Duodenal mucosa (tissue), 2 donors: Measurements from ENCODE around the gene ZDHHC18.

Experiments used
- H3K27ac ChIP-seq: one replicate; pipeline ENCODE4 v1.7.0; 2013; ENCODE audit warnings: low read depth, low read length
- H3K27me3 ChIP-seq, 2 donors: one replicate each; pipeline ENCODE4 v1.7.0; 2013; ENCODE audit warnings: low read length in 2 of 2, control low read depth in 1 of 2; ENCODE audit not compliant: insufficient read depth in 2 of 2, control insufficient read depth in 1 of 2
- H3K36me3 ChIP-seq, 2 donors: one replicate each; pipeline ENCODE4 v1.7.0; 2013; ENCODE audit warnings: low read length in 2 of 2, control low read depth in 1 of 2; ENCODE audit not compliant: insufficient read depth in 2 of 2, control insufficient read depth in 1 of 2
- H3K4me1 ChIP-seq, 2 donors: one replicate each; pipeline ENCODE4 v1.7.0; 2013; ENCODE audit warnings: low read length in 2 of 2, control low read depth in 1 of 2; ENCODE audit not compliant: insufficient read depth in 2 of 2, control insufficient read depth in 1 of 2
- H3K4me3 ChIP-seq, 2 donors: one replicate each; pipeline ENCODE4 v1.7.0; 2013; ENCODE audit warnings: low read length in 2 of 2, low read depth in 1 of 2
- H3K9ac ChIP-seq, 2 donors: one replicate each; pipeline ENCODE4 v1.7.0; 2013; ENCODE audit warnings: low read length in 2 of 2, low read depth in 1 of 2
- H3K9me3 ChIP-seq, 2 donors: one replicate each; pipeline ENCODE4 v1.7.0; 2013; ENCODE audit warnings: low read length in 2 of 2, control low read depth in 1 of 2; ENCODE audit not compliant: control insufficient read depth in 1 of 2

The ZDHHC18 gene

GRCh38 chr1:26814377-26814776, 12.1 kb upstream of the ZDHHC18 start:
- no peak overlapping the region for H3K9ac ChIP-seq
- H3K4me1 ChIP-seq, result no peaks in the 10 kb centered on the region
- H3K36me3 ChIP-seq, result no peaks in the 10 kb centered on the region
- no peak overlapping the region for H3K4me3 ChIP-seq
- H3K27me3 ChIP-seq, result no peaks in the 10 kb centered on the region
- H3K9me3 ChIP-seq, result no peaks in the 10 kb centered on the region
- H3K27ac ChIP-seq, result no peak overlapping the region

- no peaks in the 10 kb centered on the region for H3K27me3 ChIP-seq
- no peak overlapping the region for H3K4me3 ChIP-seq
- no peak overlapping the region for H3K27ac ChIP-seq
- H3K36me3 ChIP-seq, result no peaks in the 10 kb centered on the region
- no peak overlapping the region for H3K9ac ChIP-seq
- H3K4me1 ChIP-seq, result no peaks in the 10 kb centered on the region
- no peaks in the 10 kb centered on the region for H3K9me3 ChIP-seq
These were observed 11.6 kb upstream of the ZDHHC18 start for GRCh38 chr1:26814893-26815292.

GRCh38 chr1:26820784-26821269, 5.7 kb upstream of the ZDHHC18 start:
- Histone ChIP-seq H3K36me3 (no peaks in the 10 kb centered on the region), H3K9ac (peak overlapping the region in 1 of 2 donors; percentile 8), H3K9me3 (no peaks in the 10 kb centered on the region), H3K4me1 (peaks cover 18 to 19% of the 10 kb centered on the region in 2 donors), H3K27me3 (no peaks in the 10 kb centered on the region), H3K27ac (no peak overlapping the region), H3K4me3 (peak overlapping the region in 1 of 2 donors; percentile 38)

GRCh38 chr1:26822737-26823395, 3.6 kb upstream of the ZDHHC18 start:
- Histone ChIP-seq H3K36me3 (no peaks in the 10 kb centered on the region), H3K4me3 (no peak overlapping the region), H3K4me1 (peaks cover 23 to 30% of the 10 kb centered on the region in 2 donors), H3K9me3 (no peaks in the 10 kb centered on the region), H3K27me3 (no peaks in the 10 kb centered on the region), H3K27ac (no peak overlapping the region), H3K9ac (no peak overlapping the region)

- no peak overlapping the region for H3K27ac ChIP-seq
- no peaks in the 10 kb centered on the region for H3K36me3 ChIP-seq
- no peaks in the 10 kb centered on the region for H3K9me3 ChIP-seq
- H3K4me1 ChIP-seq, result peaks cover 39 to 45% of the 10 kb centered on the region in 2 donors
- no peak overlapping the region for H3K9ac ChIP-seq
- no peaks in the 10 kb centered on the region for H3K27me3 ChIP-seq
- H3K4me3 ChIP-seq, result peak overlapping the region in 1 of 2 donors; percentile 5
These were observed 1.8 kb upstream of the ZDHHC18 start for GRCh38 chr1:26824731-26825130.

- Histone ChIP-seq H3K36me3 (peaks cover 4 to 16% of the 10 kb centered on the region in 2 donors), H3K4me3 (peak overlapping the region; percentile 70 to 72), H3K9me3 (no peaks in the 10 kb centered on the region), H3K9ac (peak overlapping the region; percentile 51 to 65), H3K4me1 (peaks cover 51 to 55% of the 10 kb centered on the region in 2 donors), H3K27me3 (no peaks in the 10 kb centered on the region), H3K27ac (peak overlapping the region; percentile 27)
These were observed 667 bp downstream of the ZDHHC18 start for GRCh38 chr1:26827106-26827604.

- Histone ChIP-seq H3K9ac (peak overlapping the region; percentile 51 to 65), H3K4me1 (peaks cover 51 to 57% of the 10 kb centered on the region in 2 donors), H3K9me3 (no peaks in the 10 kb centered on the region), H3K27ac (peak overlapping the region; percentile 27), H3K36me3 (peaks cover 9 to 21% of the 10 kb centered on the region in 2 donors), H3K4me3 (peak overlapping the region; percentile 70 to 72), H3K27me3 (no peaks in the 10 kb centered on the region)
These were observed 1.2 kb downstream of the ZDHHC18 start for GRCh38 chr1:26827663-26828062.

- H3K4me3 ChIP-seq, result peak overlapping the region; percentile 18 to 30
- no peak overlapping the region for H3K27ac ChIP-seq
These were observed 2.0 kb downstream of the ZDHHC18 start for GRCh38 chr1:26828411-26828991.

GRCh38 chr1:26829184-26829911, 2.9 kb downstream of the ZDHHC18 start:
- peaks cover 57 to 71% of the 10 kb centered on the region in 2 donors for H3K4me1 ChIP-seq
- peaks cover 21 to 38% of the 10 kb centered on the region in 2 donors for H3K36me3 ChIP-seq
- peak overlapping the region; percentile 18 to 30 for H3K4me3 ChIP-seq
- H3K27me3 ChIP-seq, result no peaks in the 10 kb centered on the region
- H3K9me3 ChIP-seq, result no peaks in the 10 kb centered on the region
- H3K27ac ChIP-seq, result no peak overlapping the region
- peak overlapping the region; percentile 39 to 50 for H3K9ac ChIP-seq

More at GRCh38 chr1:26828411-26828991, 2.0 kb downstream of the ZDHHC18 start:
- Histone ChIP-seq H3K9ac (peak overlapping the region in 1 of 2 donors; percentile 39), H3K4me1 (peaks cover 51 to 64% of the 10 kb centered on the region in 2 donors), H3K9me3 (no peaks in the 10 kb centered on the region), H3K36me3 (peaks cover 15 to 29% of the 10 kb centered on the region in 2 donors), H3K27me3 (no peaks in the 10 kb centered on the region)

GRCh38 chr1:26831059-26831458, 4.6 kb downstream of the ZDHHC18 start:
- no peak overlapping the region for H3K27ac ChIP-seq
- no peaks in the 10 kb centered on the region for H3K9me3 ChIP-seq
- peaks cover 47 to 63% of the 10 kb centered on the region in 2 donors for H3K4me1 ChIP-seq
- H3K36me3 ChIP-seq, result peaks cover 25 to 51% of the 10 kb centered on the region in 2 donors
- H3K9ac ChIP-seq, result no peak overlapping the region
- H3K27me3 ChIP-seq, result no peaks in the 10 kb centered on the region
- H3K4me3 ChIP-seq, result no peak overlapping the region
